ENCODE measurements around the gene CALU.

CALU gene

DNA sequence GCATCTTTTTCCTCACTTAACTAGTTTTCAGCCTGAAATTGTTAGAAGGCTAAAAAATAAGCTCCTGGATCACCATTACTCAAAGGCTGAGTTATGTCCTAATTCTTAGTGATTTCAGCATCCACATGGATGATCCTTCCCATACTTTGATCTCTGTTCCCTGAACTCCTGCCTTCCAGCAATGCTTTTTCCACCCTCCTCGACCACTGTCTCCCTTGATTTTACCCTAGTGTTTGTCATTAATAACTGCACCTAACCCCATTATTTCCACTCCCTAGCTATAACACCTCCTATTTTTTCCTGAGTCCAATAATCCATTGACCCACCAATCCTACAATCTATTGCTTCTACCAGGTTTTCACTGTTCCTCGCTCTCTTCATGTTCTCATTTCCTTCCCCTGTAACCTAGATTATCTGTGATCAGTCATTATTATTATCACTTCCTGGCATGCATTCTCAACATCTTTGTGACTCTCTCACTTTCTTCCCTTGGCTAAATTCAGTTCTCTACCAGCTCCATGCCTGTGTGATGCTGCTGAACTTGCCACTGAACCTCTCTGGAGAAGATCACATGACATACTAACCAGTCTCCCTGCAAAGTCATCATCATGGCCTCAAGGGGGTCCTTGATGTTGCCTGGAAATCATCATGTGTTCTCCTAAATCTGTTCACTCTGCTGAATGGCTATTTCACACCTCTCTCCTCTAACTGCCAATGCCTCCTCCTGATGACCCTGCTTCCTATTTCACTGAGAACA lies 6.5 kb upstream of the CALU start:
- Histone ChIP-seq H3K9me3 (ENCODE audit: control insufficient read depth, low read length) (no peaks in the 10 kb centered on the region), H3K14ac (ENCODE audit: low read length in 2 of 2) (no peak overlapping the region), H3K4me2 (ENCODE audit: low read length, poor library complexity, severe bottlenecking) (no peak overlapping the region), H4K91ac (ENCODE audit: low read length) (no peak overlapping the region), H3K4me1 (ENCODE audit: control insufficient read depth, insufficient read depth, low read depth, low read length) (no peaks in the 10 kb centered on the region), H3K9ac (ENCODE audit: low read length) (no peak overlapping the region), H3K79me1 (replicated peaks; ENCODE audit: low read length, poor library complexity, severe bottlenecking) (no peaks in the 10 kb centered on the region), H3K27me3 (ENCODE audit: control insufficient read depth in 1 of 2, insufficient read depth in 1 of 2, low read length in 2 of 2) (peaks cover 0 to 11% of the 10 kb centered on the region in 2 experiments), H3K27ac (ENCODE audit: low read length, poor library complexity, severe bottlenecking) (no peak overlapping the region), H4K8ac (ENCODE audit: low read length) (no peak overlapping the region), H3K36me3 (ENCODE audit: control insufficient read depth in 1 of 2, insufficient read depth in 2 of 2, low read depth in 1 of 2, low read length in 2 of 2) (no peaks in the 10 kb centered on the region), H2AK5ac (ENCODE audit: low read length, severe bottlenecking) (no peak overlapping the region), H2BK5ac (ENCODE audit: low read depth, low read length, poor library complexity, severe bottlenecking) (no peak overlapping the region), H3K23ac (ENCODE audit: low read length in 2 of 2) (no peak overlapping the region), H2AFZ (ENCODE audit: low read depth, low read length) (no peak overlapping the region), H2BK120ac (ENCODE audit: low read depth, low read length) (no peak overlapping the region), H2BK15ac (ENCODE audit: low read depth, poor library complexity, severe bottlenecking) (no peak overlapping the region), H3K4ac (ENCODE audit: low read depth in 1 of 2, low read length in 2 of 2) (no peak overlapping the region), H2BK12ac (ENCODE audit: low read length in 2 of 2) (no peak overlapping the region), H3K18ac (ENCODE audit: low read depth in 1 of 2, low read length in 2 of 2) (no peak overlapping the region), H3K4me3 (ENCODE audit: insufficient read depth in 1 of 2, low read depth in 1 of 2, low read length in 2 of 2) (no peak overlapping the region)
- WGBS = 88% methylated on average over 2 of the region's 2 CpGs
- DNase-seq = no peak

DNA sequence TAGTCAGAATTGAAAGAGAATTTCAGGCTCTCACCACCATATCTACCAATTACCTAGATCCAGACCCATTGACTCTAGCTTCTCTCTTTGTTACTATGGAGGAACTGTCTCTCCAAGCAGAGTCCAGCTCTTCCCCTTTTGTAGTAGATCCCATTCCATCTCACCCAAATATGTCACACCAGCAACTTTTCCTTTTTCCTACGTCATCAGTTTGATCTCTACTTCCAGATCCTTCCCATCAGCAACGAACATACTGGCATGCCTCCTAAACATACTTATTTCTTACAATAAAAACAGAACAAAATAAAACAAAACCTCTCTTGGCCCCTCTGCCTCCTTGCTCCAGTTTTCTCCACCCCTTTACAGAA lies 5.9 kb upstream of the CALU start:
- Histone ChIP-seq H2BK5ac (ENCODE audit: low read depth, low read length, poor library complexity, severe bottlenecking) (no peak overlapping the region), H3K4me3 (ENCODE audit: insufficient read depth in 1 of 2, low read depth in 1 of 2, low read length in 2 of 2) (no peak overlapping the region), H3K9me3 (ENCODE audit: control insufficient read depth, low read length) (no peaks in the 10 kb centered on the region), H3K4ac (ENCODE audit: low read depth in 1 of 2, low read length in 2 of 2) (no peak overlapping the region), H2BK15ac (ENCODE audit: low read depth, poor library complexity, severe bottlenecking) (no peak overlapping the region), H3K36me3 (ENCODE audit: control insufficient read depth in 1 of 2, insufficient read depth in 2 of 2, low read depth in 1 of 2, low read length in 2 of 2) (no peaks in the 10 kb centered on the region), H3K4me1 (ENCODE audit: control insufficient read depth, insufficient read depth, low read depth, low read length) (no peaks in the 10 kb centered on the region), H3K4me2 (ENCODE audit: low read length, poor library complexity, severe bottlenecking) (no peak overlapping the region), H2BK120ac (ENCODE audit: low read depth, low read length) (no peak overlapping the region), H3K18ac (ENCODE audit: low read depth in 1 of 2, low read length in 2 of 2) (no peak overlapping the region), H4K91ac (ENCODE audit: low read length) (no peak overlapping the region), H2AFZ (ENCODE audit: low read depth, low read length) (no peak overlapping the region), H2AK5ac (ENCODE audit: low read length, severe bottlenecking) (no peak overlapping the region), H3K27ac (ENCODE audit: low read length, poor library complexity, severe bottlenecking) (no peak overlapping the region), H3K23ac (ENCODE audit: low read length in 2 of 2) (no peak overlapping the region), H3K14ac (ENCODE audit: low read length in 2 of 2) (no peak overlapping the region), H2BK12ac (ENCODE audit: low read length in 2 of 2) (no peak overlapping the region), H3K27me3 (ENCODE audit: control insufficient read depth in 1 of 2, insufficient read depth in 1 of 2, low read length in 2 of 2) (peaks cover 0 to 11% of the 10 kb centered on the region in 2 experiments), H3K9ac (ENCODE audit: low read length) (no peak overlapping the region), H3K79me1 (replicated peaks; ENCODE audit: low read length, poor library complexity, severe bottlenecking) (no peaks in the 10 kb centered on the region), H4K8ac (ENCODE audit: low read length) (no peak overlapping the region)
- 87% methylated on average over 2 of the region's 2 CpGs for WGBS
- no peak for DNase-seq

GRCh38 chr7:128734890-128735289 lies 4.3 kb upstream of the CALU start:
- H3K4me2 ChIP-seq (ENCODE audit: low read length, poor library complexity, severe bottlenecking) = no peak overlapping the region
- no peak overlapping the region for H4K91ac ChIP-seq (ENCODE audit: low read length)
- no peak overlapping the region for H3K14ac ChIP-seq (ENCODE audit: low read length in 2 of 2)
- no peak overlapping the region for H2BK12ac ChIP-seq (ENCODE audit: low read length in 2 of 2)
- H2AK5ac ChIP-seq (ENCODE audit: low read length, severe bottlenecking) = no peak overlapping the region
- no peaks in the 10 kb centered on the region for H3K36me3 ChIP-seq (ENCODE audit: control insufficient read depth in 1 of 2, insufficient read depth in 2 of 2, low read depth in 1 of 2, low read length in 2 of 2)
- no peak overlapping the region for H3K18ac ChIP-seq (ENCODE audit: low read depth in 1 of 2, low read length in 2 of 2)
- H3K9ac ChIP-seq (ENCODE audit: low read length) = no peak overlapping the region
- H3K9me3 ChIP-seq (ENCODE audit: control insufficient read depth, low read length) = no peaks in the 10 kb centered on the region
- H2BK5ac ChIP-seq (ENCODE audit: low read depth, low read length, poor library complexity, severe bottlenecking) = no peak overlapping the region
- no peaks in the 10 kb centered on the region for H3K4me1 ChIP-seq (ENCODE audit: control insufficient read depth, insufficient read depth, low read depth, low read length)
- DNase-seq = no peak
- H3K27me3 ChIP-seq (ENCODE audit: control insufficient read depth in 1 of 2, insufficient read depth in 1 of 2, low read length in 2 of 2) = peaks cover 0 to 11% of the 10 kb centered on the region in 2 experiments
- no peak overlapping the region for H4K8ac ChIP-seq (ENCODE audit: low read length)
- H2AFZ ChIP-seq (ENCODE audit: low read depth, low read length) = peak overlapping the region; percentile 10
- no peaks in the 10 kb centered on the region for H3K79me1 ChIP-seq (replicated peaks; ENCODE audit: low read length, poor library complexity, severe bottlenecking)
- 93% methylated on average over 1 of the region's 1 CpG for WGBS
- no peak overlapping the region for H3K27ac ChIP-seq (ENCODE audit: low read length, poor library complexity, severe bottlenecking)
- no peak overlapping the region for H3K4me3 ChIP-seq (ENCODE audit: insufficient read depth in 1 of 2, low read depth in 1 of 2, low read length in 2 of 2)
- no peak overlapping the region for H3K23ac ChIP-seq (ENCODE audit: low read length in 2 of 2)
- H3K4ac ChIP-seq (ENCODE audit: low read depth in 1 of 2, low read length in 2 of 2) = no peak overlapping the region
- no peak overlapping the region for H2BK15ac ChIP-seq (ENCODE audit: low read depth, poor library complexity, severe bottlenecking)
- no peak overlapping the region for H2BK120ac ChIP-seq (ENCODE audit: low read depth, low read length)

- 95% methylated on average over 5 of the region's 5 CpGs for WGBS
- no peak overlapping the region for H4K8ac ChIP-seq (ENCODE audit: low read length)
- peaks cover 0 to 11% of the 10 kb centered on the region in 2 experiments for H3K27me3 ChIP-seq (ENCODE audit: control insufficient read depth in 1 of 2, insufficient read depth in 1 of 2, low read length in 2 of 2)
- no peak overlapping the region for H2BK5ac ChIP-seq (ENCODE audit: low read depth, low read length, poor library complexity, severe bottlenecking)
- H2BK12ac ChIP-seq (ENCODE audit: low read length in 2 of 2) = no peak overlapping the region
- H3K4me2 ChIP-seq (ENCODE audit: low read length, poor library complexity, severe bottlenecking) = no peak overlapping the region
- no peak overlapping the region for H3K9ac ChIP-seq (ENCODE audit: low read length)
- no peak overlapping the region for H3K18ac ChIP-seq (ENCODE audit: low read depth in 1 of 2, low read length in 2 of 2)
- DNase-seq = no peak
- no peak overlapping the region for H2AK5ac ChIP-seq (ENCODE audit: low read length, severe bottlenecking)
- no peak overlapping the region for H3K4me3 ChIP-seq (ENCODE audit: insufficient read depth in 1 of 2, low read depth in 1 of 2, low read length in 2 of 2)
- no peaks in the 10 kb centered on the region for H3K79me1 ChIP-seq (replicated peaks; ENCODE audit: low read length, poor library complexity, severe bottlenecking)
- no peak overlapping the region for H2BK15ac ChIP-seq (ENCODE audit: low read depth, poor library complexity, severe bottlenecking)
- H3K9me3 ChIP-seq (ENCODE audit: control insufficient read depth, low read length) = no peaks in the 10 kb centered on the region
- H3K36me3 ChIP-seq (ENCODE audit: control insufficient read depth in 1 of 2, insufficient read depth in 2 of 2, low read depth in 1 of 2, low read length in 2 of 2) = no peaks in the 10 kb centered on the region
- H3K4ac ChIP-seq (ENCODE audit: low read depth in 1 of 2, low read length in 2 of 2) = no peak overlapping the region
- H3K4me1 ChIP-seq (ENCODE audit: control insufficient read depth, insufficient read depth, low read depth, low read length) = no peaks in the 10 kb centered on the region
- H4K91ac ChIP-seq (ENCODE audit: low read length) = no peak overlapping the region
- no peak overlapping the region for H2AFZ ChIP-seq (ENCODE audit: low read depth, low read length)
- no peak overlapping the region for H2BK120ac ChIP-seq (ENCODE audit: low read depth, low read length)
- H3K14ac ChIP-seq (ENCODE audit: low read length in 2 of 2) = no peak overlapping the region
- no peak overlapping the region for H3K27ac ChIP-seq (ENCODE audit: low read length, poor library complexity, severe bottlenecking)
- H3K23ac ChIP-seq (ENCODE audit: low read length in 2 of 2) = no peak overlapping the region
Observed at GRCh38 chr7:128735436-128735835, 3.7 kb upstream of the CALU start.

All from mesenchymal stem cell (in vitro differentiated cells and primary cell).